NCI-H187 (cell line): ENCODE results near the gene TMEM255B.

Experiments used
- DNase-seq, 2 experiments: peaks; one replicate each; lab custom pipeline; 2025; lab: John Stamatoyannopoulos, UW

The TMEM255B gene

DNA sequence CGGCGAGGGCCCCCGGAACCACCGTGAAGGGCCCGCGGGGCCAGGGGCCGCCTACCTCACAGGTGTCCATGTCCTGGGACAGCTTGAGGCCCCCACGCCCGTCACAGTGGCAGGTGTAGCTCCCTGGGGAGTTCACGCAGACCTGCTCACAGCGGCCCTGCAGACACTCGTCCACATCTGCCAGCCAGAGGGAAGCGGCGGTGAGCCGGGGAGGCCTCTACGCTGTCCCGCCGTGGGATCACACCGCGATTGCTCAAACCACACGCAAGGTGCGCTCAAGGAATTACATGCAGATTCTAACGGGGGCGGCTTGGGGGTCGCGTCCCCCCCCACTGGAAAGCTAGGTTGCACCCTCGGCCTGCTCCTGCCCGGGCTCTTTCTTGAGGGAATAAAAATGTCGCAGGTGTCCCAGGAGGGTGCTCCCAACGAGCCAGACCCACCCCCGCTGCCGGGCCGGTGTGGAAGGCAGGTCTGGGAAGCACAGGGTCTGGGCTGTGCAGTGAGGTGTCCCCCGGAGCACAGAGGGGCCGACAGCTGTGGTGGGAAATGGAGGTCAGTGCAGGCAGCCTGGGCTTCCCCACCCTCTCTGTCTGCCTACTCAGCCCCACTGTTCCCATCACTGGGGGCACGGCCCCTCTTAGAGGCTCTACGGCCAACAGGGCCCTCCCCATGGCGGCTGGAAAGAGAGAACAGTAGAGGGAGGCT, 75.6 kb downstream of the TMEM255B start:
- no peak for DNase-seq

DNA sequence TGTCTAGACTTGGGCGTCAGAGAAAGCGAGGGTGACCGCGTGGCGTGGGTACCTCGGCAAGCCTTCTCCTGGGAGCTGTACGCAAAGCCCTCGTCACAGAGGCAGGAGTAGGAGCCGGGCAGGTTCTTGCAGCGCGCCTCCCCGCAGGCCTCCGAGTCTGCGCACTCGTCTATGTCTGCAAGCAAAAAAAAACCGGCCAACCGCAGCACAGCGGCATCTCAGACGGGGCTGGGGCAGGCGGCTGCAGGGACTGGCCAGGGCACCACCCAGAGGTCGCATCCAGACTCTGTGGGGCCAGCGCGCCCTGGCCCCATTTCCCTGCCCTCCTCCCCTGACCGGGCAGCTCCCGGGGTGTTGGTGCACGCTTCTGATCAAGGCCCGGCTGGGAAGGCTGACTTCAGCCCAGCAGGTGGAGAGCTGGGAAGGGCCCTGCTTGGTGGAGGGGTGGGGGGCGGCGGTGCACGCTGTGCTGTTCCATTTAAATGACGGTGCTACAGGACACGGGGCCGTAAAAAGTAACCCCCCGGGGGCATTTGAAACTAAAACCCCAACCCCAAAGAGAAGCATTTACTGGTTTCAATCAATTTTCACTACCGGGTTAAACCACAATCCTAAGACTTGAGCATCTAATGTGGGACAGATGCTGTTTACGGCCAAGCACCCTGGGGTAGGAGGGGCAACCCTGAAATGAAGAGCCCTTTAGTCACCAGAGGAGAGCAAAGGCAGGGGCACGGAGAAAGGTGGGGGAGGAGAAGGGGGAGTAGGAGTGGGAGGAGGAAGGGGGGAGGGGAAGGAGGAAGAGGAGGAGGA, 76.6 kb downstream of the TMEM255B start:
- DNase-seq, result peak; percentile 73 to 95

DNA sequence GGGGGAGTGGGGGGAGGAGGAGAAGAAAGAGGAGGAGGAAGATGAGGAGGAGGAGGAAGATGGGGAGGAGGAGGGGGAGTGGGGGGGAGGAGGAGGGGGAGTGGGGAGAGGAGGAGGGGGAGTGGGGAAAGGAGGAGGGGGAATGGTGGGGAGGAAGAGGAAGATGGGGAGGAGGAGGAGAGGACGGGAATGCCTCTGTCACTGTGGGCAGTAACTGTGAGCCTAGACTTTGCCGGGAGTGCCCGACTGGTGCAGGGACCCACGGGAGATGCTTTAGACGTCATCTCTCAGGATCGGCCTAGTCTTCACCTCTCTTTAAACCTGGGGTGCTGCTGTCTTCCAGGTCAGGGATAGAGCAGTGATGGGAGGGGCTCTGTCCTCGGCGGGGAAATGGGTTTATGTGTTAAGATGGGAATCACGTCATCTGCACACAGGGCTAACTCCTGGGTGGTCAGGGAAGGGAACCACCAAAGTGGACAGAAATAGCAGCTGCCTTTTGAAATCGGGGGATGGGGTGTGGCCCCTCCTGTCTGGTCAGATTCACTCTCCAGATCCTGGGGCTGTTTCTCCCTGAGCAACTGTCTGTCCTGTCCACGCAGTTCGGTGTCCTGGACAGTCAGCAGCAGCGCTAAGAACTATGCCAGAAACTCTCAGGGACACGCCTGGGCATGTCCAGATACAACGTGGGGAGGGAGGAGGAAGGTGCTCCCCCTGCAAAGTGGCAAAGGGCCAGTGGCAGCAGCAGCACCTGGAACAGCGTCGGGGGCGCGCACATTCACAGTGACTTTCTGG, 77.9 kb downstream of the TMEM255B start:
- DNase-seq, result no peak

DNA sequence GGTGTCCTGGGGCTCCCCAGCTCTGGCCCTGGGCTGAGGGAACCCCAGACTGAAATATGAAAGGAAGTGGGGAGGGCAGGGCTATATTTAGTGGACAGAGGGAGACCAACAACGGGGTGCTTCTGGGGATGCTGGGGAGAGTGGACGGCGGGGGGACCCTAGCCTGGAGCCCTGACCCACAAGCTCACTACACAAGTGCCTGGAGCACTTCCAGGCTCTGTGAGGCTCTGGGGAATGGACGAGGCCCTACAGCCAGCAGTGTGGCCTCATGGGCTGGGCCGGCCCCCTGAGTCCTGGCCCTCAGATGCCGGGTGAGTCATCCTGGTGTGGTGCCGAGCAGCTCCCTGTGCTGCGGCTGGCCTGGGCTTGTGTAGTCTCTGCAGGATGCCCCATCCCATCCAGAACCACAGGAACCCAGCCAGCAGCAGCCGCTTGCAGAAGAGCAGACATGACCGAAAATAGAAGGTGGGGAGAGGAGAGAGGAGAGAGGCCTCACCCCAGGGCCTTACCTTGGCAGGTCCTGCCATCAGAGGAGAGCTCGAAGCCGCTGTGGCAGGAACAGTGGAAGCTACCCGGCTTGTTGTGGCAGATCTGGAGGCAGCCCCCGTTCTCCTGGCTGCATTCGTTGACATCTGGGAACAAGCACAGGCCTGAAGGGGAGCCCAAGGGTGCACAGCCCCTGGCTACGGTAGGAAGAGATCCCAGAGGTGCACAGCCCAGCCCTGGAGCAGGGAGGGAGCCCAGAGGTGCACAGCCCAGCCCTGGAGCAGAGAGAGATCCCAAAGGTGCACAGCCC, 78.7 kb downstream of the TMEM255B start:
- DNase-seq, result no peak

DNA sequence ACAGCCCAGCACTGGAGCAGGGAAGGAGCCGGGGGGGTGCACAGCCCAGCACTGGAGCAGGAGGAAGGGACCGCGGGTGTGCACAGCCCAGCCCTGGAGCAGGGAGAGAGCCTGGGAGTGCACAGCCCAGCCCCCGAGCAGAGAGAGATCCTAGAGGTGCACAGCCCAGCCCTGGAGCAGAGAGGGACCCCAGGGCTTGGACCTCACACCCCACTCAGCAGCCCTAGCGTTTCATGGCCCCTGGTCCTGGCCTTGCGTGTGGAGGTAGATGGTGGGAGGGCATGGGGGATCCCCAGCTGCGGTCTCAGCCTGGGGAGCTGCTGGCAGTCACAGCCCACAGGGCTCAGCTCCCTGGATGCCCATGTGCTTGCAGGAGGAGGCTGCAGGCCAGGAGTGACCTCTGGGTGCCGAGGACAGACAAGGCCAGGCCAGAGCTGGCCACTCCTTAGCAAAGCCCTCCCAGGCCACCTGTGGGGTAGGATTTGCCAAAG, 79.7 kb downstream of the TMEM255B start:
- no peak for DNase-seq

DNA sequence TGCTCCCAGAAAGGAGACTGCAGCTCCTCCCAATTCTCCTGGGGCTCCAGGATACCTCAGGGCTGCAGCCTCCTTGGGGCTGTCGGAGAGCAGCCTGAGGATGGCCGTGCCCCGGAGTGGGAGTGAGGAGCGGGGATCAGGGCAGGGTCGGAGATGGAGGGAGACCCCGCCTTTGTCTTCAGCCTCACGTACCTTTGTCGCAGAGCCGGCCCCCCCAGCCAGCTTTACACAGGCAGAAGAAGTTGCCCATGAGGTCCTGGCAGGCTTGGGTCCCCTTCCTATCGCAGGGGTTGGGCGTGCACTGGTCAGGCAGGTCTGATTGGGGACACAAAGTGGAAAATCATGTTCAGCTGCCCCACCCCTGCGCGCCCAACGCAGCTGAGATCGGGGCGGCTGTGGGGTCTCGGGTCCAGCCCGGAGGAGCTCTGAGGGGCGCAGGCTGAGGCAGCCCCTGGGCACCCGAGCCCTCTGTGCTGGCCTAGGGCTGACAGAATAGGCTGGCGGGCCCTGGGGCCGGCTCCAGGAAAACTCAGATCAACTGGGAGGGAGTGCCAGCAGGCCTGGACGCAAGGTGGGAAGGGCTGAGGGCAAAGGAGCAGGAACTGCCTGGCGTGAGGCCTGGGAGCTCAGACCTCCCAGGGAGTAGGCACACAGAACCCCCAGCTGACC, 80.6 kb downstream of the TMEM255B start:
- DNase-seq, result no peak

DNA sequence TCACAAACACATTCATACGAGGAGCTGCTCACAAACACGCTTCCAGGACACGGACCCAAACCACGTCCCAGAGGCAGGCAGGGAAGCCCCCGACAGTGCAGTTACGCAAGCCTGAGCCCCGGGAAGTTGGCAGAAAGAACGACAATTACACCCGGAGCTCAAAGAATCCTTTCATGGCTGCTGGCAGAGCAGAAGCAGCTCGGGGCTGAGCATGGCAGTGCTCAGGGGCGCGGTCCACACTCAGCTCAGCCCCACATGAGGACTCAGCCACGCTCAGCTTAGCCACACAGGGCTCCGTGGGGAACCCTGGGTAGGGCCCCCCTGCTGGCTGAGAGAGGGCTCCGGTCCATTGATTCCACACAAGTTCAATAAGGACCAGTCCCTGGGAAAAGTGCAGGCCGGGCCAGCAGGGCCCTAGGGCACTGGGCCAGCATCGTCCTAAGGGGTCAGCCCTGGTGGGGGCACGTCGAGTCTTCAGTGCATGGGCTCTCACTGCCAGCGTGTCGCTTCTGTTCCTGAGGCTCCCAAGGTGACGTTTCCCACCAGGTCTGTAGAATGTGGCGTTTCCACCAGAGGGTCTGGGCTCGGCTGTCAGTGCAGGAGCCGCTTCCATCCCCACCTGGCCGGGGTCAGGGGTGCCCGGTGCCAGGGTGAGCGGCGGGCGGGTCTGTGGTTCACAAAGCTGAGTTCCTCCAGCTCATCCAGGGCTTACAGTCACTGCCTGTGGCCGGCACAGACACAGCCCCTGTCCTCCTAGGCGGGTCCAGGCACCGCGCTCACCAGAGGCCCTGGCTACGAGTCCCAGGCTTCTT, 81.7 kb downstream of the TMEM255B start:
- no peak for DNase-seq

DNA sequence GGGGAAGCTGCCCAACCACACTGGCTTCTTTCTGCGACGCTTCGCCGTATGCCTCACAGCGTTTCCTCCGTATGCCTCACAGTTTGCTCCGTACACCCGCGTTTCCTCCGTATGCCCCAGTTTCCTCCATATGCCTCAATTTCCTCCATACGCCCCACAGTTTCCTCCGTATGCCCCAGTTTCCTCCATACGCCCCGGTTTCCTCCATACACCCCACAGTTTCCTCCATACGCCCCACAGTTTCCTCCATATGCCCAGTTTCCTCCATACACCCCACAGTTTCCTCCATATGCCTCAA, 82.3 kb downstream of the TMEM255B start:
- no peak for DNase-seq

DNA sequence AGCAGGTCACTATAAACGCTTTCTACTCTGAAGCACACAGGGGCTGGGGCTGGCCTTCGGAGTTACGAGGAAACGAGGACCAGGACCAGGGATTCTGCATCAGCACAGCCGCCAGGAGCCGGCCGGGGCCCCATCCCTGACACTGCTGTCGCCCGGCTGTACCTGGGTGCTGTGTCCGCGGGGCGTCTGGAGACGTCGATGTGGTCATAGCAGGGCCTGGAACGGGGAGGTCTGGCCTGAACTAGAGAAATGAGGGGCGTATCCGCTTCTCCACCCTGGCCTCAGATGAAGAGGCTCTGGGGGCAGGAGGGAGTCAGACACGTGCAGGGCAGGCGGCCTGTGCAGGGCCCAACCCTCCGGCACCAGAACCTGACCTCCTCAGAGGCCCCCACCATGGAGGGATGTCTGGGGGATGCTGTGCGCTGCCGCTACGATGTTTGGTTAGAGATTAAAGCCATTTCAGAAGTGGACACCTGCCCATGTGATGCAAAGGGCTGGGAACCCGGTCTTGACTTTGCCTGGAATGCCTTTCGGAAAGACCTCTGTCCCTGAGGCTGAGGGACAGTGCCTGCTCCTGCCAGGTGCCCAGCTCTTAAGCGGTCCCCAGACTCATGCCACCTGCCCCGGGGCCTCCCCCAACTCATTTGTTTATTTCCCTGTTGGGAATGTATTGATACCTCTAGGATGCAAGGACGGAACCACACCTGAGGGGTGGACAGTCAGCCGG, 83.5 kb downstream of the TMEM255B start:
- DNase-seq, result no peak

DNA sequence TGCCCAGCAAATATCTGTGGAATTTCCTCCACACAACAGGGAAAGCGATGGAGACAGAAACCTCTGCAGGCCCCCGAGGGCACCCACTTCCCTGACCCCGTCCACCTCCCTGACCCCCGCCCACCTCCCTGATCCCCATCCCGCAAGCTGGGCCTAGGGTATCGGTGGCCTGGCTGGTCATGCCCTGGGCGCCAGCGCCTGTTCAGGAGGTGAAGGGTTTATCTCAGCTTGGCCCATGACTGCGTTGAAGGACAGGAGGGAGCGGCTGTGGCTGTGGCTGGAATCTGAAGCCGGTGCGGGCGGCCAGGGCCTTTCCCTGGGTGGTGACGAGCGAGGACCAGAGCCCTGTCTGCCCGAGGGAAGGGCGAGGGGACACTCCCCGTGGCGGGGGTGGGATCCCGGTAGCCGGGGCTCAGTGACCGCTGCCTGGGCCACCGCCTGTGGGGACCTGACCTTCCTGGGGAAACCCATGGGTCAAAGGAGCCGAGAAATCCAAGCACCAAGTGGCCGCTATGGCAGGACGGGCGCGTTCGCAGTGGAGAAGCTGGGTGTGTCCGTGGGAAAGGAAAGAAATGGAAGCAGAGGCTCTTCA, 84.1 kb downstream of the TMEM255B start:
- DNase-seq, result no peak

DNA sequence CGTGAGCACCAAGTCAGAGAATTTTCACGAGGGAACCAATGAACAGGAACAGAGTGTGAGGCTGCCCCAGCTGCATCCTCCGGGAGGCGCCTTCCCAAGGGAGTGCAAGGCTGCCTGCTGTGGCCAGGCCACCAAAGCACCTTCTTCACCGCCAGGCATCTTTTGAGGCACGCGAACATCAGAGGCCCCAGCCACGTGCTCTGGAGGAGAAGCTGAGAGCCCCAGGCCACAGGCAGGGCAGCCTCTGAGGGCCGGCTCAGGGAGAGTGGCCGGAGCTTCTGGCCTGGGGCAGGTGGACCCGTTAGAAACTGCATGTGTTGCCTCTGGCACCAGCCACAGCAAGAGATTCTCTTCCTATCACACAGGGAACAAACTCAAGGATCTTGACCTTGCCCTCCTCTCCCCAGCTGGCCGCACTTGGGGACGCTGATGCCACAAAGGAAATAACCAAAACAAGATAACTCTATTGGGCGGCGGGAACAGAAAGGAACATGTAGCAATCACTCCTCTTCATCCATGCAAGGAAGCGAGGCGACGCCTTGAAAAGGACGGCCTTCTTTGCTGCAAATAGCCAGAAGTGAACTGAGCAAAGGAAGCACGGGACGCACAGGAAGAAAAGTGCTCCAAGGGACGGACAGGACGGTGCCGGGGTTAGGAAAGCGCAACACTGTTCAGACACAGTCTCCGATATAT, 85.0 kb downstream of the TMEM255B start:
- no peak for DNase-seq

DNA sequence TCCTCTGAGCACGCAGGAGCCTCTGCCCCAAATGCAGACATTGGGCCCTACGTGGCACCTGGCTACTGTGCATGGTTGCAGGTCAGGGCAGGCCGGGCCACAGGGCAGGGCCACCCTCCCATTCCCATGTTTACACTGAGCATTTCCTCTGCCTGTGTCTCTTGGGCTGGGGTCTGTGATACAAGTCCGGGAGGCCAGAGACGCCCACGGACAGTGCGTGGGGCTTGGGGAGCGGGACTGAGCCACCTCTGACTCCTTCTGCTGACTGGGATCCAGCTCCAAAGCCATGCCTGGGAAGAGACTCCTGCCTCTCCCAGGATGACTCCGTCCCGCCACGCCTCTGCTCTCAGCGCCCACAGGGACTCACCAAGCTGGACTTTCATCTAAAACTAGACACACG, 86.0 kb downstream of the TMEM255B start:
- no peak for DNase-seq

DNA sequence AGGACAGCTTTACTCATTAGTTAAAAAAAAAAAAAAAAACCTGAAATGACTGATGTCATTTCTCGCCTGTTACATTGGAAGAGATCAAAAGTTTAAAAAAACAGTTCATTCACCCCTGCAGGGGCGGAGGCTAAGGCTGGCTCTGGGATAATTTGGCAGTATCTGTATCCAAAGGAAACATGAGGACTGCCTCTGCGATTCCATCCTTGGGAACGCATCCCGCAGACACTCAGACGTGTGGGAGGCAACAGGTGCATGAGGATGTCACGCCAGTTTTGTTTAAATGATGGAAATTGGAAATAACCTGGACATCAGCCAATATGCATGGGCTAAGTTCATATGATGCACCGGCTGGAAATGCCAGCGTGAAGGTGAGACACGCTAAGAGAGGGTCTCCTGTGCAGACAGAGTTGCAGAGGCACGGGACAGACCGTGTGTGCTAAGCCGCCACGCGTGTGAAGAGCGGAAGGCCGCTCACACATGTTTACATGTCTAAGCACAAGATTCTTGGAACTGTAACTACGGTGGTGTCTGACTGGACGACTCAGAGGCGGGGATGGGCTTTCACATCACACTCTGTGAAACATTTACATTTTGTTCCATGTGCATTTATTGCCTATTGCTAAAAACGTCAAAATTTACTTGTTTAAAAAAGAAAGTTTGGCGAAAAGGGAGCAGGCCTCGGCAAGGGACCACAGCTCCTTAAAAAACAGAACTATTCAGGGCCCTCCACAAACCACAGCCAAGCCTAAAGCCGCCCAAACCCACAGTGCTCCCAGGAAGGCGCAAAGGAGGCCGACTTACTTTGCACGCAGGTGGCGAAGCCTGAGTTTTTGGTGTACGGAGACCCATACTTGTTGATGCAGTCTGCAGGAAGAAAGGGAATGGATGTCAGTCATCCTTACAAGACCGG, 87.0 kb downstream of the TMEM255B start:
- DNase-seq, result no peak

DNA sequence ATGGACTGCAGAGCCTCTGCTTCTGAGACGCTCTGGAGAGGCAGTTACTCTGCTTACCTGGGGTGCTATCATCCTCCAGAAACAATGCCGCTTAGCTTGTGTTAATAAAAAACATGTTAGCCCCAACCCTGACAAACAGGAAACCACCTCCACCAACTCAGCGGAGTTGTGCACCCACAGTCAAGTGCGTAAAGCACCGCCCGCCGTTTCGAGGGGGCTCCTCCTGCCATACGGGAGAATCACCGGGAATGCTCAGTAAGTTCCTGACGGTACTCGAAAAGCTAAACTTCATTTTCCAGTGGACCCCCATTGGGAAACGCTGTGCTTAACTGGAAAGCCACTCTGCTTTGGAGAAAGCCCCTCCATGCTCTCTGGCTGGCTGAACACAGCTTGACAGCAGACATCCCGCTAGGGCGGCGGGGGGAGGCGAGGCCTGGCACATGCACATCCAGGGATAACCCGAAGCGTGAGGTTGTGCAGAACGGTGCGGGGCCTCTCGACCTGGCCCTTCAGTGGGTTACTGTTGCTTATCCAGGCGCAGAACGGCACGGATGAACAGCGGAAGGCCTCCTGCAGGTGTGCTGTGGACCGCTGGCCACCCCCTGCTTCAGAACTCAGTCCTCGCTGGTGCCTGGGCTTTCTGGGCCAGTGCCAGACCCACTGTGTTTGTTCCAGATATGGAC, 87.8 kb downstream of the TMEM255B start:
- DNase-seq, result no peak

DNA sequence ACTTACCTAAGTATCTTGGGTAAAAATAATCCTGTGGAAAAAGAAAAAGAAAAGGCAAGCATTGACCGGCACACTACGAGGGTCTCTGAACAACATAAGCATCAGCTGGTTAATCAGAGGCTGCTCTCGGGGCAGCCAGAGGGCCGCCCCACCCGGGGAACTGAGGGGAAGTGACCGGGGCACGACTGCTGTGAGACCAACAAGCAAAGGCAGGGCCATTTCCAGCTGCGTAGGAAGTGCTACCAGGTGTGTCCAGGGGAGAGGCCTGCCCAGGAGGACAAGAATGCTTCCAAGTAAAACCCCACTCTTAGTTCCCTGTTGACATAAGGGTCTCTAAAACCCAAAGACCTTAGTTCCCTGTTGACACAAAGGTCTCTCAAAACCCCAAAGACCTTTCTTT, 89.0 kb downstream of the TMEM255B start:
- no peak for DNase-seq

DNA sequence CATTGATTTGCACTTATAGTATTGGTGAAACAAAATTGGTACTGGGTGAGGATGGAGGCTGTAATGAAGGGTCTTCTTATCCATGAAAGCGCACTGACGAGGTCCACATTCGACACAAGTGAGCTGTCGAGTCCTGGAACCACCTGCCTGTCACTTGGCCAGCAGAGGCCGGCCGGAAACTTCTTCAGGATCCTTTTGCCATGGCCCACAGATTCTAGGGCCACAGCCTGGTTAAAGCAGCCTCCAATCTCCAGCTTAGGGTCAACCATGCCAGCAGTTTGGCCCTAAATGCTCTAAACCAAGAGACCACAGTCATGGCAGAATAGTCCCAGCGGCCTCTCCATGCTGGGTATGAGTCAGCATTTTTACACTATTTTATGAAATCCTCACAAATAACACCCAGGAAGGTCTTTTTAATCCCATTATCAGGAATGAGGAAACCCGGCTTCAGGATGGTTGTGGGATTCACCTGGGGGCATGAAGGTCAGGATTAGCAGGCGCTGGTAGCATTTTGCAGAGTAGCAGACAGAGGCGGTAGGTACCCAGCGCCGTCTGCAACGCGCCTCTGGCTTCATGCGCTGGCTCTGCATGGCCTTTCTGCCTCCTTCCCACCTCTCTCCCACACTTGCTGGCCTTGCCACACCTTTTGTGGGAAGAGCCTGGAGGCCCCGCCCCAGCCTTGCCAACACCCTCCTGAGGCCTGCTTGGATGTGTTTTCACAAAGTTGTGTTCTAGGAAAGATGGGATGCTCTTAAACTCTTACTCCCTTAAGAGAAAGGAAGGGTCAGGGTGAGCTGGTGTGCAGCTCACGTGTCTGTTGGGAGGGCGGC, 89.6 kb downstream of the TMEM255B start:
- DNase-seq, result no peak
